CMK (cell line): ENCODE results near the gene AP4M1.
A peak's percentile ranks its signal among the peaks of the same experiment; 100 is the strongest.
"Not testable (repeated sequence)": the region's sequence is repeated elsewhere in the genome, so short reads cannot be mapped to it uniquely, and the experiment has no call there.

Source experiments
- DNase-seq: peaks from one replicate; pipeline ENCODE4 v3.0.0-alpha.2; 2010; ENCODE audit warnings: low read depth

Gene AP4M1

DNA sequence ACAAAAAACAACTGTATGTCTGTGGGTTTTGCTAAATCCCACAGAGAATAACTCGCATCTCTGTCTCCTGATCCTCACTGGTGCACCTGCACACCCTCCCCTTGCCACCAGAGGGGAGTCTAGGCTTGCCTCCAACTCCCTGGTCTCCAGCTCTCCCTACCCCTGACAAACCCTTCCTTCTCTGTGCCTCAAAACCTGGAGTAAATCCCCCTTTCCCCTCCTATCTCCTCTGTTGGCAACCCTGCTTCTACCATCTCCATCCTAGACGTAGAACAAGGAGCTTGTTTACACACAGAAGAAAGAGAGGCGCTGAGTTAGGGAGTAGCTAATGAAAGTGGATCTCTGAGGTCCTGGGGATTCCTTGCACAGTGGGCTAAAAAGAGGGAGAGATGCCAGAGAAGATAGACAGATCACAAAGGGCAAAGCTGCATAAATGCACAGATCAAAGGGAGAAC, 31.3 kb downstream of the AP4M1 start:
- DNase-seq, result no peak

GRCh38 chr7:100137851-100138760, 36.7 kb downstream of the AP4M1 start:
- DNase-seq, result no peak

GRCh38 chr7:100141555-100141949, 40.1 kb downstream of the AP4M1 start:
- no peak for DNase-seq

- no peak for DNase-seq
Measured at GRCh38 chr7:100142461-100142860, 41.0 kb downstream of the AP4M1 start.

DNA sequence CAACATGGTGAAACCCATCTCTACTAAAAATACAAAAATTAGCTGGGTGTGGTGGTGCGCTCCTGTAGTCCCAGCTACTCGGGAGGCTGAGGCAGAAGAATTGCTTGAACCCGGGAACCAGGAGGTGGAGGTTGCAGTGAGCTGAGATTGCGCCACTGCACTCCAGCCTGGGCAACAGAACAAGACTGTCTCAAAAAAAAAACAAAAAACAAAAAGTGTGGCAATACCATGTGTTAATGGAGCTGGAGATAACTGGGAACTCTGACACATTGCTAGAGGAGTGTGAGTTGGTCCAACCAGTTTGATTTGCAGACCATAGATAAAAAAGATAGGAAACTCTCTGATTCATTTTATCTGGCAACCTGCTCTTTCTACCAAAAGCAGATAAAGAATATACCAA, 44.9 kb downstream of the AP4M1 start:
- not testable (repeated sequence) for DNase-seq

DNA sequence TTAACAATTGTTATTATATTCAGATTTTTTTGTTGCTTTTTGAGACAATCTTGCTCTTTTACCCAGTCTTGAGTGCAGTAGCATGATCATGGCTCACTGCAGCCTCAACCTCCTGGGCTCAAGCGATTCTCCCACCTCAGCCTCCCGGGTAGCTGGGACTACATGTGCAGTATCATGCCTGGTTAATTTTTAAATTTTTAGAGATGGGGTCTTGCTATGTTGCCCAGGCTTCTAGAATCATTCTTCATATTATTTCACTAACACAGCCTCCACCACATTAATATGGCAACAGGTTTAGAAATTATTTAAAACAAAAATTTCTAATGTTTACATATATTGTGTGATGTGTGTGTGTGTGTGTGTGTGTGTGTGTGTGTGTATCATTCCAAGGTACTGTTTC, 45.8 kb downstream of the AP4M1 start:
- no peak for DNase-seq

GRCh38 chr7:100148225-100148558, 46.7 kb downstream of the AP4M1 start:
- DNase-seq, result no peak

DNA sequence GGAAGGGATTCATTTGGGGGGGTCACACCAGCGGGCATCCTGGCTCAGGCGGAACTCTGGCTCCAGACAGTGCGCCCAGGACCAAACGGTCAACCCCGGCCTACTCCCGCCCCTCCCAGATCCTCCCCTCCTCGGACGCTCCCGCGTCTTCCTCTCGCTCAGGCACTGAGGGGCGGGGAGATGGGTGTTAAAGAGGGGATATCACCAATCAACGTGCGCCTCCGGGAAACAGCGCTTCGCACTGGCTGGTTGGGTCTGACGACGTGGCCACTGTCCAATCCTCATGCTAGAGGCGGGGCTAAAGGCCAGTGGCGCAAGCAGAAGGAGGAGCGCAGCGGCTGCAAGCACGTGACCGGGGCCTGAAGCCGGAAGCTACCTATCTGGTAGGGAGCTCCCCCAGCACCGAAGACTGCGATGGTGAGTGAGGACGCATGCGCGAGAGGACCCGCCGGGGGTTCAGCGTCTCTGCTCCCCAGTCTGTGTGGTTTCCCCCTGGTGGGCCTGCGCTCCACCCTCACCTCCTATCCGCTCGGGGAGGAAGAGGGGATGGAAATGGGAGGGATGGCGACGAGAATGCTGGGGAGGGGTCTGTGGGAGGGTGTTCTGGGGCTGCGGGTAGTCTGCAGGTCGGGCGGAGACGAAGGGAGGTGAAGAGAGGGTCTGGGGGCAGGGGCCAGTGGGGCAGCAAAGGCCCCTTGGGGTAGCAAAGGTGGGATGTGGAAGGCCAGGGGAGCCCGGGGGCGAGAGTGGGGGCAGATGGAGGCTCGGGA, 47.3 kb downstream of the AP4M1 start, which contains the start of gene LAMTOR4:
TSS of gene LAMTOR4 (plus strand) at position 360 of the 770 bp plus-strand sequence. CDS start at position 415, 55 bp downstream.
- peak; percentile 99 for DNase-seq

DNA sequence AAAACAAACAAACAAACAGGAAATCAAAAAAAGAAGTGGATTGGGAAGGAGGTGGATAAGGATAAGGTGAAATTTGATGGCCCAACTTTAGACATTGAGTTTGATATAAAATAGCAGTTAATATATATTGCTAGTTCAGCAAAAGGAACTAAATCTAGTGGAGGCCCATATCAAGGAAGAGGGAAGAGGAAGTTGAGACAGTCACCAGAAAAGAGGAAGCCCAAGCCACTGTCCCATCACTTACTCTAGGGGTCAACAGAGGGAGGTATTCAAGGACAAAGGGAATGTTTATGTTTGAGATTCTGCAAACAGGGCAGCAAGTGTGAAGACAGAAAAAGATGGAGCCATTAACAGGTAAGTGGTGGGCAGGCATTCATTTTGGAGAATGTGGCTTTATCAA, 51.0 kb downstream of the AP4M1 start:
- no peak for DNase-seq

- DNase-seq, result no peak
Measured at GRCh38 chr7:100152937-100153666, 51.7 kb downstream of the AP4M1 start.

DNA sequence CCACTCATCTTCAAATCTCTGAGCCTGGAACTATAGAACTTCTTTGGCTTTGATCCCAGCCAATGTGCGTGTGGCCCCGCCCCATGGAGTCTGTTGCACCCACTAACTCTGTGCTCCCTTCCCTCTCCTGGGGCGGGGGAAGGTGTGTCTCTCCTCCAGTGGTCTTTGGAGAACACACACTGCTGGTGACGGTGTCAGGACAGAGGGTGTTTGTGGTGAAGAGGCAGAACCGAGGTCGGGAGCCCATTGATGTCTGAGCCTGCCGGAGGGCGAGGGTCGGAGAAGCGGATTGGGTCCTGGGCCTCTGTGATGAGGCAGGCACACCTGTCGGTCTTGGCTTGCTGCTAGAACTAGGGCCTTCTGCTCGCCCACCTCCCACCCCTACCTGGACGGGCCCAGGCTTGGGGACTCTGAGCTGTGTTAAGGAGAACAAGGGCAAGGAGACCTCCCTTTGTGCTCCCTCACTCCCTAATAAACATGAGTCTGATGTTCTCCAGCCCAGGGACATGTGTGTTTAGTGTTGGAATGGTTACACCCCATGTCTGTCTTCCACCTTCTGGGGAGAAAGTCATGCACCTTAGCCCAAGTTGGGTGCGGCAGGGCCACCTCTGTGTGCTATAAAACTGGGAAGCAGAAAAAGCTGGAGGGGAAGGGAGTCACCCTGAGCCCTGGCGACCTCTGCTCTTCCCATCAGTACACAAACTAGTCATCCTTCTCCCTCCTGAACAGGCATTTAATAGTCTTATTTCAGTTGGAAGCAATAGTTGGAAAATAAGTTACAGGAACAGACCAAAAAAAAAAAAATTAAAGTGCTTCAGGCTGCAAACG, 52.5 kb downstream of the AP4M1 start:
- no peak for DNase-seq

- DNase-seq, result no peak
Measured at GRCh38 chr7:100154651-100155491, 53.4 kb downstream of the AP4M1 start.

GRCh38 chr7:100155553-100156317, 54.3 kb downstream of the AP4M1 start:
- no peak for DNase-seq

- DNase-seq, result no peak
Measured at GRCh38 chr7:100156331-100157068, 55.1 kb downstream of the AP4M1 start.

GRCh38 chr7:100157069-100157333, 55.6 kb downstream of the AP4M1 start:
- no peak for DNase-seq

- no peak for DNase-seq
Measured at GRCh38 chr7:100157334-100158228, 56.1 kb downstream of the AP4M1 start.
